GM13976 (cell line): ENCODE data around the gene MFN1.

ENCODE experiments used
- DNase-seq: peaks from one replicate; pipeline ENCODE4 v3.0.0; 2012; ENCODE audit warnings: low spot score
- in situ Hi-C: fragments of 300-500 bp; cut with MboI; formaldehyde crosslinking; loops from one replicate; pipeline ENCODE4 v1.12.0; 2022; ENCODE audit warnings: low sequenced_read_pairs, mixed read lengths, inconsistent platforms; ENCODE audit not compliant: unreplicated experiment
- TF ChIP-seq, protein P1 (sequence below): IDR thresholded peaks from 2 replicates; pipeline ENCODE4 v1.5.1; 2012; ENCODE audit warnings: borderline replicate concordance, mild to moderate bottlenecking; ENCODE audit not compliant: insufficient read depth; ENCODE audit errors: extremely low read depth, missing control alignments, control extremely low read depth

MFN1 gene

DNA sequence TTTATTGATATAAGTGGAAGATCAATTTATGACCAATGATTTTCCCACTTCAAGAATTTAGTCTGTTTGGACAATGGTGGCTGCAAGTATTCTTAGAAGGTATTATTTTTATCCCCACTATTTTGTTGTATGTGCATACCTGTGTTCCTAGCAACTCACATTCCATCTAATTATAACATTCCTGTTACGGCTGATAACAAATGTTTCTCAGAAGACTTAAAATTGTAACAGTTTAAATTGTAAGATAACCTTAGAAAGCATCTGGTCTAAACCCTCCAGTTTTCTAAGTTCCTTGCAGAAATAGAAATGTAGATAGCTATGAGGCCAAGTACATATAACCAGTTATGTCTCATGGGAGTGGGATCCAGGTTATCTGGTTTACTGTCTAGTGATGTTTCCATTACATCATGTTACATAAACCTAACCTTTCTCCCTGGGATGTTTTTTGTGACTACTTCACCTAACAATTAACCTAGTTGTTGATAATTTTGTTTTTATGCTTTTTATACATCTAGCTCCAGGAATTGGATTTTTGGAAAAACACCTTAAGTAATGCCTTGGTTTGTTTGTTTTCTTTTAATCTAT is 11.1 kb upstream of the MFN1 start:
- TF ChIP-seq, protein P1, sequence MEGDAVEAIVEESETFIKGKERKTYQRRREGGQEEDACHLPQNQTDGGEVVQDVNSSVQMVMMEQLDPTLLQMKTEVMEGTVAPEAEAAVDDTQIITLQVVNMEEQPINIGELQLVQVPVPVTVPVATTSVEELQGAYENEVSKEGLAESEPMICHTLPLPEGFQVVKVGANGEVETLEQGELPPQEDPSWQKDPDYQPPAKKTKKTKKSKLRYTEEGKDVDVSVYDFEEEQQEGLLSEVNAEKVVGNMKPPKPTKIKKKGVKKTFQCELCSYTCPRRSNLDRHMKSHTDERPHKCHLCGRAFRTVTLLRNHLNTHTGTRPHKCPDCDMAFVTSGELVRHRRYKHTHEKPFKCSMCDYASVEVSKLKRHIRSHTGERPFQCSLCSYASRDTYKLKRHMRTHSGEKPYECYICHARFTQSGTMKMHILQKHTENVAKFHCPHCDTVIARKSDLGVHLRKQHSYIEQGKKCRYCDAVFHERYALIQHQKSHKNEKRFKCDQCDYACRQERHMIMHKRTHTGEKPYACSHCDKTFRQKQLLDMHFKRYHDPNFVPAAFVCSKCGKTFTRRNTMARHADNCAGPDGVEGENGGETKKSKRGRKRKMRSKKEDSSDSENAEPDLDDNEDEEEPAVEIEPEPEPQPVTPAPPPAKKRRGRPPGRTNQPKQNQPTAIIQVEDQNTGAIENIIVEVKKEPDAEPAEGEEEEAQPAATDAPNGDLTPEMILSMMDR: no peak
- no peak for DNase-seq
- in situ Hi-C loops: loop anchor here (10.0 kb wide), 1 partner anchor 228 kb away; the partner anchor contains the start of gene ACTL6A

GRCh38 chr3:179348325-179349013 is 960 bp downstream of the MFN1 start:
- in situ Hi-C loops: no loop called here
- TF ChIP-seq, protein P1: no peak
- DNase-seq: peak; percentile 78

DNA sequence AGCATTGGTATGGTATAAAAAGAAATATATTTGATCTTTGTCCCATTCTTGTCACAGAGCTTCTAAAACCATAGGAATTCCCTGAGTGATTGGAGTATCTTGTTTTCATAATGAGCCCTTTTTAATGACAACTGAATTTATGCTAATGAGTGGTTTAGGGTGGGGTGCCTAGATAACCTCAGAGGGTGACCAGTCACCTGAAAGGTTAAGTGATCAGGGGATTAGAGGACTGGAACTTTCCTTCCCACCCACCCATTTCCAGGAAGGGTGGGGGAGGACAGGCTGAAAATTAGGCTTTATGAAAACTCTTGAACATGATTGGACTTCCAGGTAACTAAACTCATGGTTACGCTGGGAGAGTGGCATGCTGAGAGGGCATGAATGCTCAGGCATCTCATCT is 8.5 kb downstream of the MFN1 start:
- DNase-seq: no peak
- in situ Hi-C loops: no loop called here
- TF ChIP-seq, protein P1: no peak

- in situ Hi-C loops: no loop called here
- TF ChIP-seq, protein P1: no peak
- no peak for DNase-seq
Measured at GRCh38 chr3:179363332-179363731, 15.8 kb downstream of the MFN1 start.

GRCh38 chr3:179369621-179370020 is 22.1 kb downstream of the MFN1 start:
- TF ChIP-seq, protein P1: no peak
- DNase-seq: no peak
- in situ Hi-C loops: no loop called here

DNA sequence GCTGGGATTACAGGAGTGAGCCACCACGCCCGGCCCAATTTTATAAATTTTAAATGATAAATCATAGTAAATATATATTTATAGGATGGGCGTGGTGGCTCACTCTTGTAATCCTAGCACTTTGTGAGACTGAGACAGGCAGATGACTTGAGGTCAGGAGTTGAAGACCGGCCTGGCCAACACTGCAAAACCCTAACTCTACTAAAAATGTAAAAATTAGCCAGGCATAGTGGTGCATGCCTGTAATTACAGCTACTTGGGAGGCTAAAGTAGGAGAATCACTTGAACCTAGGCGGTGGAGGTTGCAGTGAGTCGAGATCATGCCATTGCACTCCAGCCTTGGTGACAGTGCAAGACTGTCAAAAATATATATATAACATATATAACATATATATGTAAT is 26.4 kb downstream of the MFN1 start:
- TF ChIP-seq, protein P1: no peak
- DNase-seq: no peak
- in situ Hi-C loops: no loop called here
